Stimulated activated CD4-positive, alpha-beta T cell treated with anti-CD3 and anti-CD28 coated beads, Interleukin-2, amount 100 ng/mL, for 4 hours (primary cell): Measurements from ENCODE around the gene DISP1.

Experiments used
- DNase-seq: peaks from one replicate; pipeline ENCODE4 v3.0.0-alpha.2; 2020; ENCODE audit warnings: low read depth

The DISP1 gene

GRCh38 chr1:222814536-222815439, at the start of gene DISP1:
Gene DISP1, plus strand, starts transcription at chr1:222815039. Its CDS starts 127,785 bp downstream, at chr1:222942824.
- DNase-seq, result peak; percentile 65

- DNase-seq, result no peak
Measured at GRCh38 chr1:222767152-222767571, 47.7 kb upstream of the DISP1 start.

GRCh38 chr1:222768592-222768991, 46.2 kb upstream of the DISP1 start:
- DNase-seq, result no peak

GRCh38 chr1:222769181-222769580, 45.7 kb upstream of the DISP1 start:
- no peak for DNase-seq

GRCh38 chr1:222769971-222770620, 44.7 kb upstream of the DISP1 start:
- no peak for DNase-seq

- no peak for DNase-seq
Measured at GRCh38 chr1:222772996-222773379, 41.9 kb upstream of the DISP1 start.

GRCh38 chr1:222777463-222777862, 37.4 kb upstream of the DISP1 start:
- no peak for DNase-seq

- DNase-seq, result no peak
Measured at GRCh38 chr1:222777977-222778376, 36.9 kb upstream of the DISP1 start.

GRCh38 chr1:222781251-222781650, 33.6 kb upstream of the DISP1 start:
- DNase-seq, result no peak

- DNase-seq, result no peak
Measured at GRCh38 chr1:222783051-222783450, 31.8 kb upstream of the DISP1 start.

GRCh38 chr1:222784371-222784770, 30.5 kb upstream of the DISP1 start:
- no peak for DNase-seq

- DNase-seq, result no peak
Measured at GRCh38 chr1:222784916-222785315, 29.9 kb upstream of the DISP1 start.

GRCh38 chr1:222785529-222785928, 29.3 kb upstream of the DISP1 start:
- DNase-seq, result no peak

- DNase-seq, result no peak
Measured at GRCh38 chr1:222786121-222786520, 28.7 kb upstream of the DISP1 start.

- no peak for DNase-seq
Measured at GRCh38 chr1:222787729-222788128, 27.1 kb upstream of the DISP1 start.

- no peak for DNase-seq
Measured at GRCh38 chr1:222788402-222789156, 26.3 kb upstream of the DISP1 start.

GRCh38 chr1:222790115-222790514, 24.7 kb upstream of the DISP1 start:
- no peak for DNase-seq

- no peak for DNase-seq
Measured at GRCh38 chr1:222790520-222790919, 24.3 kb upstream of the DISP1 start.

GRCh38 chr1:222791006-222791710, 23.7 kb upstream of the DISP1 start:
- DNase-seq, result no peak

- no peak for DNase-seq
Measured at GRCh38 chr1:222792744-222793143, 22.1 kb upstream of the DISP1 start.

- no peak for DNase-seq
Measured at GRCh38 chr1:222794656-222795474, 20.0 kb upstream of the DISP1 start.
